Amygdala (tissue), 56 donors: ENCODE data around the gene SLCO2B1.
A peak's percentile ranks its signal among the peaks of the same experiment; 100 is the strongest.

Experiments used
- DNase-seq, 56 donors: peaks; one replicate each; lab custom pipeline; 2025; lab: John Stamatoyannopoulos, UW

Gene SLCO2B1

GRCh38 chr11:75160220-75160757 is 9.4 kb downstream of the SLCO2B1 start:
- no peak for DNase-seq

DNA sequence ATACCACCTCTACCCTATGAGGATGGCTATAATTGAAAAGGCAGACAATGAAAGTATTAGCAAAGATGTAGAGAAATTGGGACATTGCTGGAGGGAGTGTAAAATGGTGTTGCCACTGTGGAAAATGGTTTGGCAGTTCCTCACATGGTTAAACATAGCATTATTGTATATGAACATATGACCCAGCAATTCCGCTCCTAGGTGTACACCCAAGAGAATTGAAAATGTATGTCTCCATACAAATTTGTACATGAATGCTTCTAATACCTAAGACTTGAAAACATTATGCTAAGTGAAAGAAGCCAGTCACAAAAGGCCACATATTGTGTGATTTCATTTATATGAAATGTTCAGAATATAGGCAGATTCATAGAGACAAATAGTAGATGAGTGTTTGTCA is 10.0 kb downstream of the SLCO2B1 start:
- no peak for DNase-seq

DNA sequence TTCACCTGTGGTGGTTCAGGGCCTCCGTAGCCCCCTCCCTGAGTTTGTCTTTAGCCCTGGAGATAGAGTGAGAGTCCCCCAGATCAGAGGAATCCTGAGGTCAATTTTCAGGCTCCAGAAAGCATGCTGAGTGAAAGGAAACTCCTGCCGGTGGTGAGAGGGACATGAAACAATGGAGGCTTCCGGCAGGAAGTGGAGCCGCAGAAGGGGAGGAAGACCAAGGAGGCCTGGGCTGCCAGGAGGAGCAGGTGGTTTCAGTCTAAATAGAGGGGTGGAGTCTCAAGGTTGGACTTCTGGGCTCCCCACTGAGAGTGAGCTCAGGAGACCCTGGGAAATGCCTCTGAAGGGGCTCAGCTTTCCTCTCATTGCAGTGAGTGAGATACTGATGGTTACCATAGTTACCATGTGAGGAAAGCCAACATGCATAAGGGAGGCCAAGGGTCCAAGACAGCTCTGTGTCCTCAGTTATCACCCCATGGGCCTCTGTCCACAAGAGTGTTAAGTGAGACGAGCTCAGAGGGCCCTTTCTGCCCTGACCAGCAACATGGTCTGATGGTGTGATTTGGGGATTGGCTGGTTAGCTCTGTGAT is 10.7 kb downstream of the SLCO2B1 start:
- DNase-seq, result no peak

DNA sequence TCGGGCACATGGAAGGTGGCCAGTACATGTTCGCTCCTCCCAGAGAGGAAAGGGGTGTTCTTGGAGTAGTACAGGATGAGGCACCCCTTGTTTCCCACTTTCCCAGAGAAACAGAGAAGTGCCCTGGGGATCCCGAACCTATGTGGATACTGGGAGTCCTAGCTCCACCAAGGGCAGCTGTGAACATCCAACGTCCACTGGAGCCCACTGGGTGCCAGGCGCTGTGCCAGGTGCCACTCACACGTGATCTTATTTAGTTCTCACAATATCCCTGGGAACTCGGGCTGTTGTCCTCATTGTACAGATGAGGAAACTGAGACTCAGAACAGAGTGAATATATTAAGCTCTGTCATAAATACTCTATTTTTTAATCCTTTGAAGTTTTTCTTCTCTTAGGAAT is 12.0 kb downstream of the SLCO2B1 start:
- no peak for DNase-seq

DNA sequence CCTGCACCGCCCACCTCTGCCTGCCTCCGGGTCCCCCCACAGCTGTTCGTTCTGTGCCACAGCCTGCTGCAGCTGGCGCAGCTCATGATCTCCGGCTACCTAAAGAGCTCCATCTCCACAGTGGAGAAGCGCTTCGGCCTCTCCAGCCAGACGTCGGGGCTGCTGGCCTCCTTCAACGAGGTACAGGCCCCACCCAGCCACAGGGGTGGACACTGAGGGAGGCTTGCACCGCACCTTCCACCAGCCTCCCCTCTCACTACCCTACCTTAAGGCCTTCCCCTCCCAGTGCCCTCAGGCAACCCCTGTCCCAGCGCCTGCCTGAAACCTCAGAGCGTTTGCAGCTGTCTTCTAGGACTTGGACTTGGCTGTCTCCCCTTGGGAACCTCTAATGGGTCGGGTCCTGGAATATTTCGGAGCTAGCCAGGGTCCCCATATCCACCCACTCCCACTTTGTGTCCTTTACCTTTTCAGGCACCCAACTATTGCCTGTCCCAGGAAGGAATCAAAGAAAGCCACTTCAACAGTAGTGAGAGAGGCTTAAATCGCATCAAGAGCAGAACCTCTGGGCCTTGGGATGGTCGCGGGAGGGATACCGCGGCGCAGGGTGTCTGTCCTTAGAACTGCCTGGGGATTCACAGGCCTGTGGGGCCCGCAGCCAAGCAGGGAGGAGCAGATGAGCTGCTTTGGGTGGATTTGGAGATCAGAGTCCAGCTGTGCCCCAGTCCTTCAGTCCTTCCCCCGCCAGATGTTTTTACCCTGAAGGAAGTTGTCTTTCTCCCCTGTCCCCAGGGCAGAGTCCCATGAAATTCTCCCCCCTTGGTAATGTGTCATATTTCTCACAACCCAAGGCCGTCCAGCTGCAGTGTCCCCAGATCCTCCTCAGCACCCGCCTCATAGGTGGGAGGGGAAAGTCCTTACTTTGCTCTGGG is 13.3 kb downstream of the SLCO2B1 start:
- no peak for DNase-seq

GRCh38 chr11:75165721-75166120 is 14.8 kb downstream of the SLCO2B1 start:
- DNase-seq, result no peak

GRCh38 chr11:75166791-75167190 is 15.9 kb downstream of the SLCO2B1 start:
- DNase-seq, result no peak

DNA sequence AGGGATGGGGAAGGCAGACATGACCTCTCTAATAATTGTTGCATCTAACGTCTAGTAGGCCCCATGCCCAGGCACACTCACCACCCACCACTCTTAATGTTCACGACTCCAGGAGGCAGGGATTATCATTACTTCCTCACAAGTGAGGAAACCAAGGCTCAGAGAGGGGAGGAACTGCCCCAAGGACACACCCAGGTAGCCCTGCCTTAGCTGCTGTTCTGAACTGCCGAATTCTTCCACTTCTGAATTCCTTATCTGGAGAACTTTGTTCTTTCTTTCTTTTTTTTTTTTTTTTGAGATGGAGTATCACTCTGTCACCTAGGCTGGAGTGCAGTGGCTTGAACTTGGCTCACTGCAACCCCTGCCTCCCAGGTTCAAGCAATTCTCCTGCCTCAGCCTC is 16.7 kb downstream of the SLCO2B1 start:
- no peak for DNase-seq

- no peak for DNase-seq
These were observed 18.4 kb downstream of the SLCO2B1 start for GRCh38 chr11:75169101-75169885.

- no peak for DNase-seq
These were observed 19.8 kb downstream of the SLCO2B1 start for GRCh38 chr11:75170516-75171201.

DNA sequence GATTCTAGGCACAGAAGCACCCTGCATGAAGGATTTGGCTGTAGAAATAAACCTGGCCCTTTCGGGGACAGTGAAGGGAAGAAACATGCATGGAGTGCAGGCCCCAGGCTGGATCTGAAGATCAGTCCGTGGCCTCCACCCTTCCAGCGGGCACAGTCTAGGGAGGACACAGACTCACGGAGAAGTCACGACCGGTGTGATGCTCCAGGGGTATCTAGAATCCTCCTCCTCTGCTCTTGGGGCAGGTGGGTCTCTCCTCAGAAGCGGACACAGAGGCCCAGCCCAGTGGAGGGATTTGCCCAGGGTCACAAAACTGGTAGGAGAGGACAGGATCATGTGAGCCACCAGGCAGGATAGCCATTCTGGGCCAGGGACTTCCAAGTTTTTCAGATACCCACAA is 22.4 kb downstream of the SLCO2B1 start:
- no peak for DNase-seq

GRCh38 chr11:75174781-75175370 is 24.0 kb downstream of the SLCO2B1 start:
- peak in 19 of 56 donors; percentile 8 to 58 (median 20) for DNase-seq

GRCh38 chr11:75182664-75183063 is 31.8 kb downstream of the SLCO2B1 start:
- peak in 1 of 56 donors; percentile 31 for DNase-seq

DNA sequence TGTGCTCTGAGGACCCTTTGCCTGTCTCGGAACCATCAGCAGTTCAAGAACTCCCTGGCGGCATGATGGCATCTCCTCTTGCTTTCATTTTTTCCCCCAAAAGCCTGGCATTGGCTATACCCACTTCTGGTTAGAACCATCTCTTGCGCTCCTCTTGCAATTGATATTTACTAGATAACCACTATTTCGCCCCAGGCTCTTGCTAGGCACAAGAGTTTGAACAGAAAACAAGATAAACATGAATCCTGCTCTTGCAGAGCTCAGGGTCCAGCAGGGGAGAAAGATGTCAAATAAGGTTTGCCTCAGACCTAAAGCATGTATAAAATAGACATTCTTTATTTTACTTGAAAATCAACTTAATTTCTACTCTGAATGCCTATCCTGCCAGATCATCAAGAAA is 33.1 kb downstream of the SLCO2B1 start:
- no peak for DNase-seq

GRCh38 chr11:75184757-75185425 is 34.0 kb downstream of the SLCO2B1 start:
- DNase-seq, result no peak

DNA sequence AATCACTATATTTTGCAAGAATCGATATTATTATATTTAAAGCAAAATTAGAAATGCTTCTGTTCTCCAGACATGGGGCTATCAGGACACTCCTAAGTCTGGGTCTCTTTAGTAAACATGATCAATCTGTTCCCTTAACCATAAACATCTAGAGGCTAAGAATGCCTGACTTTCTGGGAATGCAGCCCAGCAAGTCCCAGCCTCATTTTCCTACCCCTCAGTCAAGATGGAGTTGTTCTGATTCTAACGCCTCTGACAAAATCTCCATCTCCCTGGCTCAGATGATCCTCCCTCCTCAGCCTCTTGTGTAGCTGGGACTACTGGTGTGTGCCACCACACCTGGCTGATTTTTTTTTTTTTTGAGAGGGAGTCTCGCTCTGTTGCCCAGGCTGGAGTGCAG is 35.0 kb downstream of the SLCO2B1 start:
- no peak for DNase-seq

DNA sequence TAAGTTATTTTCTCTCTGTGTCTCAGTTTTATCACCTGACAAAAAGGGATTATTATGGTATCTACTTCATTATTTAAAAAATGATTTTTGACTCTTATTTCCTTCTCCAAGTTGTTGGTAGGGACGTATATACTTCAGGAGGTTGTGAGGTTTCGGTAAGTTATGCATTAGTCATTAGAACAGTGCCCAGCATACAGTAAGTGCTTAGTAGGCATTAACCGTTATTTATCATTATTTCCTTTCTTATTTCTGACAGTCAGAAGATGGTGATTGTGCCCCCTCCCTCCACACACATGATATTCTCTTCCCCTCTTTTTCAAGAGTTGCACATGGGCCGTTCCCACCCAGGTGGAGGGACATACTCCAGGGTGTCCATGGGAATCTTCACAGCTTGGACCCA is 36.1 kb downstream of the SLCO2B1 start:
- no peak for DNase-seq

DNA sequence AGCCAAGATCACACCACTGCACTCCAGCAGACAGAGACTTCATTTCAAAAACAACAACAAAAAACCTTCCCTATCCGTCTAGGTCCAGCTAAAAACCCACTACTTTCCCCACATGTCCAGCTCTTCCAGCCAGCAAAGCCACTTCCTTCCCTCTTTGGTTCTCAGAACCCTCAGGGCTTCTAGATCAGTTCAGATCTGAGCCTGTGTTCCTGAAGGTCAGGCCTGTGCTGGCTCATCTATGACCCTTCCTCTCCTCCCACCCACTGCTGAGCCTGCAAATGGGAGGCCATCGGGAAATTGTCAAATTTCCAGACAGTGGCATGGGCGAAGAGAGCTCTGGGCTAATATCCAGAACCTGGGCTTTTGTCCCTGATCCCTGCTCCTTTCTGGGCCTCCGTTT is 37.8 kb downstream of the SLCO2B1 start:
- DNase-seq, result peak in 1 of 56 donors; percentile 18

GRCh38 chr11:75189108-75189507 is 38.2 kb downstream of the SLCO2B1 start:
- DNase-seq, result no peak
